ENCODE measurements around the gene VDR.

GRCh38 chr12:47901718-47902093 lies 3.1 kb downstream of the VDR start:
- TF ChIP-seq EZH2 (optimal IDR thresholded peaks at IDR 0.05; ENCODE audit: low read depth, low read length): no peak
- no peak for TF ChIP-seq CTCF (IDR thresholded peaks at IDR 0.05; ENCODE audit: low read length)
